Activated naive CD4-positive, alpha-beta T cell treated with anti-CD3 and anti-CD28 coated beads, Interleukin-2, amount 10 ng/mL, durations not matched to agents 7 days and 5 days (primary cell): ENCODE data around the gene ASTN2.

Experiments
- CTCF ChIA-PET: fragments of 350-600 bp; sonication (Branson Sonifier 250); formaldehyde crosslinking; loops from one replicate; lab custom pipeline; 2021; ENCODE audit warnings: antibody characterized with exemption; lab: Charles Lee
- DNase-seq: peaks from one replicate; pipeline ENCODE4 v3.0.0-alpha.2; 2020
- H3K27ac Mint-ChIP-seq: one replicate; pipeline ENCODE4 v1.8.0; 2021; ENCODE audit warnings: mild to moderate bottlenecking, moderate library complexity, mixed read lengths
- H3K27me3 Mint-ChIP-seq: one replicate; pipeline ENCODE4 v1.8.0; 2021; ENCODE audit warnings: mild to moderate bottlenecking, mixed read lengths
- H3K36me3 Mint-ChIP-seq: one replicate; pipeline ENCODE4 v1.8.0; 2021; ENCODE audit warnings: mixed read lengths
- H3K4me1 Mint-ChIP-seq: one replicate; pipeline ENCODE4 v1.8.0; 2021; ENCODE audit warnings: mixed read lengths
- H3K4me3 Mint-ChIP-seq: one replicate; pipeline ENCODE4 v1.8.0; 2021; ENCODE audit warnings: mild to moderate bottlenecking, moderate library complexity, mixed read lengths
- H3K9me3 Mint-ChIP-seq: one replicate; pipeline ENCODE4 v1.8.0; 2021; ENCODE audit warnings: mixed read lengths

The ASTN2 gene

GRCh38 chr9:117359910-117360309 is 54.9 kb downstream of the ASTN2 start:
- H3K27ac Mint-ChIP-seq: no peak overlapping the region
- H3K9me3 Mint-ChIP-seq: no peaks in the 10 kb centered on the region
- DNase-seq: no peak
- H3K4me3 Mint-ChIP-seq: no peak overlapping the region
- CTCF ChIA-PET: no interaction called here
- H3K36me3 Mint-ChIP-seq: no peaks in the 10 kb centered on the region
- no peaks in the 10 kb centered on the region for H3K27me3 Mint-ChIP-seq
- H3K4me1 Mint-ChIP-seq: no peaks in the 10 kb centered on the region

- H3K27ac Mint-ChIP-seq: no peak overlapping the region
- CTCF ChIA-PET: no interaction called here
- no peak for DNase-seq
Observed at GRCh38 chr9:117355542-117355941, 59.3 kb downstream of the ASTN2 start.

DNA sequence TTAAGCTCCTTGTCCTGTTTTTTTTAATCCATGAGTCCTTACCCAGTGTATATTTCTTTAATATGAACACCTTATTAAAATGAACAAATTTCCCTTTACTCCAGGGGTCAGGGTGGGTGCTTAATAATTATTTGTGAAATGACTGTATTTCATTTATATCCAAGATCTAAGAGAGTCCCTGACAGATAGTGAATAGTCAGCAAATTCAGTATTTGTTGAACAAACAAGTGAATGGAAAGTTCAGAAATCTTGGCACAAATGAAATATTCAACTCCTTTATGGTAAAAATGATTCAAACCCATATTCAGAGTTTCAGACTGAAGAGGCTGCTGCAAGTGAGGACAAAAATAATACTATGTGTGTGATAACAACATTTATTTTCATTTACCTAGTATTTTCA is 59.9 kb downstream of the ASTN2 start:
- DNase-seq: no peak
- CTCF ChIA-PET: no interaction called here
- Mint-ChIP-seq H3K36me3 (no peaks in the 10 kb centered on the region), H3K27ac (no peak overlapping the region), H3K27me3 (no peaks in the 10 kb centered on the region), H3K4me3 (no peak overlapping the region), H3K4me1 (no peaks in the 10 kb centered on the region), H3K9me3 (peaks cover 2% of the 10 kb centered on the region)

More at GRCh38 chr9:117355542-117355941, 59.3 kb downstream of the ASTN2 start:
- H3K9me3 Mint-ChIP-seq: peaks cover under 1% of the 10 kb centered on the region
- H3K4me1 Mint-ChIP-seq: no peaks in the 10 kb centered on the region
- no peaks in the 10 kb centered on the region for H3K36me3 Mint-ChIP-seq
- no peaks in the 10 kb centered on the region for H3K27me3 Mint-ChIP-seq
- no peak overlapping the region for H3K4me3 Mint-ChIP-seq

DNA sequence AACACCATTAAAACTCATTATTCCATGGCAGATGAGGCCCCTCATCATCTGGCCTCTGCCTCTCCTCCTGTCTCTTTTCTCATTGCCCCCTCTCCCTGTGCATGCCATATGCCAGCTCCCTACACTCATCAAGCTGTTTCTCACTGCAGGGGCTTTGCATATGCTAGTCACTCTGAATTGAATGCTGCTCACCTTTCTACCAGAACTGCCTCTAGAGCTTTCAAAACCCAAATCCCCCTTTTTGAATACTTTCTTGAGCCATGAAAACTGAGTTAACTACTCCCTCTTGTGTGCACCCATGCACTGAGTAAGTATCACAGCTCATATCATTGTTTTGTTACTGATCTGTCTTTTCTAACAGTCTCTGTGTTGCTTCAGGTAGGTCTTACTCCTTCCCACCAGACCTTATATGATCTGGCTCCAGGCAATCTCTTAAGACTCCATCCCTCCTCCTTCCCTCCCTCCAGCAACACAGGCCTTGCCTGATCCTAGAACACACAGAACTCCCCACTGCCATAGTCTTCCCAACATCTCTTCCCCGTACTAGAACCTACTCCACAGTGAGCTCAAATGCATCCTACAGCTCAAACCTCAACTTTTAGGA is 60.5 kb downstream of the ASTN2 start:
- peaks cover 2% of the 10 kb centered on the region for H3K9me3 Mint-ChIP-seq
- no peak for DNase-seq
- H3K36me3 Mint-ChIP-seq: no peaks in the 10 kb centered on the region
- no peaks in the 10 kb centered on the region for H3K27me3 Mint-ChIP-seq
- H3K27ac Mint-ChIP-seq: no peak overlapping the region
- no peak overlapping the region for H3K4me3 Mint-ChIP-seq
- CTCF ChIA-PET: no interaction called here
- no peaks in the 10 kb centered on the region for H3K4me1 Mint-ChIP-seq

DNA sequence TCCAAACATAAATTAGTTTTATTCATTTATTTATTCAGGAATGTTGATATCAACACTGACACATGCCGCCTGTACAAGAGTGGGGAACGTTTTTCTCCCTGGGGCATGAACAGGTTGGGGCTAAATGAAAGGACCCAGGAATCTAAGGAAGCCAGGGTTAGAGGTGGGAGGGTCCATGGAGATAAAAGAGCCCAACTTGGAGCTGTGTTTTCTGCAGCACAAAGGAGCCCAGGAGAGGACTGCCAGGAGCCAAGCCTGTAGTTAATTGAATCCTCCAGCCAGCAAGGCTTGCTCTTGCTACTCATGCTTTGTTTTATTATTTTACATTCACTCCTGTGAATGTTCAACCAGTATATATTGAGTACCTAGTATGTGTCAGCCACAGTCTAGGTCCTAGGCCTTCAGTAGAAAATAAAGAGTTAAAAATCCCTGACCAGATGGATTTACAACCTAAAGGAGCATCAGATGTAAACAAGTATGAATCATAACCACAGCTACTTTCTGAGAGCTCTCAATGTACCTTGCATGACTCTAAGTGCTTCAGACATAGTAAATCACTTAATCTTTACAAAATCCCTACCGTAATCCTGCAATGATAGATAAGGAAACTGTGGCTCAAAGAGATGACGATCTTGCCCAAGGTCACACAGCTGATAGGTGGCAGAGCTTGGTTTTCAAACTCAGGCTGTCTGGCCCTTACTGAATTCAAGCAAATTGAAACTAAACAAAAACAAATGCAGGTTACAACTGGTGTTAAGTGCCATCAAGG is 69.8 kb downstream of the ASTN2 start:
- DNase-seq: no peak
- Mint-ChIP-seq H3K36me3 (no peaks in the 10 kb centered on the region), H3K27me3 (no peaks in the 10 kb centered on the region), H3K4me3 (no peak overlapping the region), H3K4me1 (no peaks in the 10 kb centered on the region), H3K9me3 (no peaks in the 10 kb centered on the region), H3K27ac (no peak overlapping the region)
- CTCF ChIA-PET: no interaction called here

GRCh38 chr9:117343427-117343826 is 71.4 kb downstream of the ASTN2 start:
- CTCF ChIA-PET: no interaction called here
- Mint-ChIP-seq H3K27me3 (no peaks in the 10 kb centered on the region), H3K4me1 (no peaks in the 10 kb centered on the region), H3K27ac (no peak overlapping the region), H3K36me3 (no peaks in the 10 kb centered on the region), H3K9me3 (peaks cover 3% of the 10 kb centered on the region), H3K4me3 (no peak overlapping the region)
- DNase-seq: no peak

GRCh38 chr9:117341151-117341550 is 73.7 kb downstream of the ASTN2 start:
- Mint-ChIP-seq H3K9me3 (peaks cover 3% of the 10 kb centered on the region), H3K36me3 (no peaks in the 10 kb centered on the region), H3K27ac (peak overlapping the region; percentile 59), H3K4me1 (no peaks in the 10 kb centered on the region), H3K4me3 (no peak overlapping the region), H3K27me3 (no peaks in the 10 kb centered on the region)
- CTCF ChIA-PET: no interaction called here
- DNase-seq: no peak

- Mint-ChIP-seq H3K4me1 (no peaks in the 10 kb centered on the region), H3K9me3 (peaks cover 3% of the 10 kb centered on the region), H3K27ac (no peak overlapping the region), H3K36me3 (no peaks in the 10 kb centered on the region), H3K4me3 (no peak overlapping the region), H3K27me3 (no peaks in the 10 kb centered on the region)
- no peak for DNase-seq
- CTCF ChIA-PET: no interaction called here
Observed at GRCh38 chr9:117340422-117340821, 74.4 kb downstream of the ASTN2 start.

- peaks cover 3% of the 10 kb centered on the region for H3K9me3 Mint-ChIP-seq
- CTCF ChIA-PET: no interaction called here
- no peak for DNase-seq
- H3K27me3 Mint-ChIP-seq: no peaks in the 10 kb centered on the region
- H3K4me3 Mint-ChIP-seq: no peak overlapping the region
- no peak overlapping the region for H3K27ac Mint-ChIP-seq
- H3K4me1 Mint-ChIP-seq: no peaks in the 10 kb centered on the region
- H3K36me3 Mint-ChIP-seq: no peaks in the 10 kb centered on the region
Observed at GRCh38 chr9:117335837-117336433, 78.9 kb downstream of the ASTN2 start.

DNA sequence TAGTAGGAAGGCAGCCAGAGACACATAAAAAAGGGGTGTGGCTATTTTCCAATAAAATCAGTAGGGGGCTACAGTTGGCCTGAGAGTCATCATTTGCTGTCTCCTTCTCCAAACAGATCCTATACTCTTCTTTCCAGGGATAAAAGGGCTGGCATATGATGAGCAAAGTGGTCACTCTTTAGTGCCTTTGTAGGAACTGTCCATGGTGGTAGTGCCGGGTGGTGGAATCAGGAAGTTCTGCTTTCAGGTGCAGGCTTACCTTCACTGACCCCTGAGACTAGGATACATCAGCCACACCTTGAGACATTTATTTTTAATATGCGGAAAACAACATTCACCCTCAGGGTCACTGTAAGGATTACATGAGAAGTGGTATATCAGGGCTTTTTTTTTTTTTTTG is 80.8 kb downstream of the ASTN2 start:
- no peaks in the 10 kb centered on the region for H3K27me3 Mint-ChIP-seq
- CTCF ChIA-PET: no interaction called here
- no peak overlapping the region for H3K27ac Mint-ChIP-seq
- H3K36me3 Mint-ChIP-seq: no peaks in the 10 kb centered on the region
- DNase-seq: no peak
- H3K4me1 Mint-ChIP-seq: no peaks in the 10 kb centered on the region
- no peak overlapping the region for H3K4me3 Mint-ChIP-seq
- peaks cover 1% of the 10 kb centered on the region for H3K9me3 Mint-ChIP-seq

DNA sequence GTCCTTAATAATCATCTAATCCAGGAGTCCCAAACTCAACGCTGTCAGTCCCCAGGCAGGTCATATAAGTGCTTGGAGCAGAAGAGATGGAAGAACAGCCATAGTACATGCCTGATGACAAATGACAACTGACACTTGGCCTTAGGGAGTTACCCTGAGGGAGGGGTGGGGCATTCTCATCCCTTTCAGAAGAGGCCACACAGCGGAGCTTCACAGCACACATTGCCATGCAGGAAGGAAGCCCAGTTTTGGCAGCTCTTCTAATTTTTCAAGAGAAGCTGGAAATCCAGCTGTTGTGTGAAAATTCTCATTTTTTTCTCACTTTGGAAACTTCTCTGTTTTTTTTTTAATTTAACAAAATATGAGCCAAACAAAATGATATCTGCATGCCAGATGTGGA is 89.0 kb downstream of the ASTN2 start:
- no peaks in the 10 kb centered on the region for H3K27me3 Mint-ChIP-seq
- H3K9me3 Mint-ChIP-seq: peaks cover 2% of the 10 kb centered on the region
- H3K36me3 Mint-ChIP-seq: no peaks in the 10 kb centered on the region
- no peaks in the 10 kb centered on the region for H3K4me1 Mint-ChIP-seq
- DNase-seq: no peak
- CTCF ChIA-PET: no interaction called here
- H3K4me3 Mint-ChIP-seq: no peak overlapping the region
- no peak overlapping the region for H3K27ac Mint-ChIP-seq

GRCh38 chr9:117325110-117325731 is 89.6 kb downstream of the ASTN2 start:
- Mint-ChIP-seq H3K27ac (no peak overlapping the region), H3K4me1 (no peaks in the 10 kb centered on the region), H3K36me3 (no peaks in the 10 kb centered on the region), H3K27me3 (no peaks in the 10 kb centered on the region), H3K9me3 (peaks cover 2% of the 10 kb centered on the region), H3K4me3 (no peak overlapping the region)
- DNase-seq: no peak
- CTCF ChIA-PET: no interaction called here

DNA sequence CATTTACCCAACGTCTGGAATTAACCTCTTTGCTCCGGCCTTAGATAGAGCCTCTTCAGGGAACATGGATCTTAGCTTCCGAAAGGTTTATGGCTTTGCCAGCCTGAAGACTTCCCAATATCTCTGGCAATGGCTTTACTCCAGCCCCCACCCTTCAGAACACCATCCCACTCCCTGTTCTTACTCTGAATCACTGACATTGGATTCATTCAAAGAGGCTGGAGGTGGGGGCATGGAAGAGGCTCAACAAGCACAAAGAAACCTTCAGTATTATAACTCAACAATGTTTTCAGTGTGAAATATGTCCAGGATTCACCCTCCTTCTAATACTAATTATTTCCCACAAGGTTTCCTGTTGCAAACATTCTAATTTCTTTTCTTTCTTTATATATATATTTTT is 91.5 kb downstream of the ASTN2 start:
- no peak overlapping the region for H3K4me3 Mint-ChIP-seq
- CTCF ChIA-PET: no interaction called here

GRCh38 chr9:117317192-117317591 is 97.7 kb downstream of the ASTN2 start:
- H3K4me3 Mint-ChIP-seq: no peak overlapping the region
- no peaks in the 10 kb centered on the region for H3K36me3 Mint-ChIP-seq
- H3K4me1 Mint-ChIP-seq: no peaks in the 10 kb centered on the region
- no peaks in the 10 kb centered on the region for H3K27me3 Mint-ChIP-seq
- no peak for DNase-seq
- CTCF ChIA-PET: no interaction called here
- no peaks in the 10 kb centered on the region for H3K9me3 Mint-ChIP-seq
- H3K27ac Mint-ChIP-seq: no peak overlapping the region

More for the DNA sequence above, 91.5 kb downstream of the ASTN2 start:
- DNase-seq: no peak
- Mint-ChIP-seq H3K27ac (no peak overlapping the region), H3K4me1 (no peaks in the 10 kb centered on the region), H3K36me3 (no peaks in the 10 kb centered on the region), H3K27me3 (no peaks in the 10 kb centered on the region), H3K9me3 (peaks cover 2% of the 10 kb centered on the region)

- Mint-ChIP-seq H3K27ac (no peak overlapping the region), H3K4me3 (no peak overlapping the region), H3K27me3 (no peaks in the 10 kb centered on the region)
Observed at GRCh38 chr9:117315236-117315635, 99.6 kb downstream of the ASTN2 start.

More at GRCh38 chr9:117315236-117315635, 99.6 kb downstream of the ASTN2 start:
- no peaks in the 10 kb centered on the region for H3K36me3 Mint-ChIP-seq
- H3K9me3 Mint-ChIP-seq: no peaks in the 10 kb centered on the region
- DNase-seq: no peak
- CTCF ChIA-PET: no interaction called here
- H3K4me1 Mint-ChIP-seq: no peaks in the 10 kb centered on the region
